ENCODE results near the gene GAS5.

GAS5 gene

GRCh38 chr1:173824315-173825081 is 43.3 kb downstream of the GAS5 start, which contains the start of the genes CENPL and DARS2:
TSS of gene CENPL (minus strand) at chr1:173824883. CDS start at chr1:173811299, 13,584 bp downstream.
TSS of gene DARS2 (plus strand) at chr1:173824673. CDS start at chr1:173825230, 557 bp downstream.
- peak; percentile 77 to 87 for DNase-seq (ENCODE audit: low read depth in 2 of 2)

- DNase-seq (ENCODE audit: low read depth in 2 of 2) = no peak
Observed at GRCh38 chr1:173823781-173824314, 43.9 kb downstream of the GAS5 start.

- DNase-seq (ENCODE audit: low read depth in 2 of 2) = no peak
Observed at GRCh38 chr1:173821680-173822079, 46.1 kb downstream of the GAS5 start.

DNA sequence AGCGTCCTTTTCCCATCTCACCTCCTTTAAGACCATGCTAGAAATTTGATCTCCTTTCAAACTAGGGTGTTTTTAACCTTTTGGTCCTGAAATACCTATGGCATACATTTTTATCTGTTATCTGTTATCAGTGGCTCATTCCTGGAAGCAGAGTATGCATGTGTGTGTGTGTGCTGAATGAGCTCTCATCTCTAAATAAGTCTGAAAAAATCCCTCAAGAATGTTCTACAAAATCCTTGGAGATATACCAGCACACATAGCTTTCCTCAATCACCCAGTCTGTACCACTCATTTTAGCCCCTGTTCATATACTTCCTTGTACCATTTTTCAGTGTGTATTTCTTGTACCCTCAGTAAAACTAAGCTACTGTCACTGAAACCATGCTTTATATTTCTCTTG is 49.3 kb downstream of the GAS5 start:
- no peak for DNase-seq (ENCODE audit: low read depth in 2 of 2)
